OCI-LY7 (cell line): ENCODE measurements around the gene ZNF775.

Experiments used
- EZH2phosphoT487 ChIP-seq: fragments of 200-600 bp; sonication (generic); IDR thresholded peaks from 2 replicates; pipeline ENCODE4 v1.6.1; 2018; ENCODE audit warnings: low read depth, borderline replicate concordance, mild to moderate bottlenecking, mixed run types, antibody characterized with exemption, low read length, moderate library complexity, mixed read lengths
- TF ChIP-seq, protein P1 (sequence below): fragments of 200-600 bp; sonication (generic); conservative IDR thresholded peaks from 2 replicates; pipeline ENCODE4 v1.5.1; 2014; ENCODE audit warnings: mild to moderate bottlenecking, antibody characterized with exemption, low read length, moderate library complexity, mixed read lengths

DNA sequence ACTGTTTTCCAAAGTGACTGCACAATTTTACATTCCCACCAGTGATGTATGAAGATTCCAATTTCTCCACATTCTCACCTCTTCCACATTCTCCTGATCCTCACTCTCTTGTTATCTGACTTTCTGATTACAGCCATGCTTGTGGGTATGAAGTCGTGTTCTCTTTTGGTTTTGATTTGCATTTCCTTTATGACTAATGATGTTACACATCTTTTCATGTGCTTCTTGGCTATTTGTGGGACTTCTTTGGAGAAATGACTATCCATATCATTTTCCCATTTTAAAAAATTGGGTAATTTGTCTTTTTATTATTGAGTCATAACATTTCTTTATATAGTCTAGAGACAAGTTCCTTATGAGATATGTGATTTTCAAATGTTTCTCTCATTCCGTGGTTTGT is 60.8 kb downstream of the ZNF775 start:
- TF ChIP-seq, protein P1, sequence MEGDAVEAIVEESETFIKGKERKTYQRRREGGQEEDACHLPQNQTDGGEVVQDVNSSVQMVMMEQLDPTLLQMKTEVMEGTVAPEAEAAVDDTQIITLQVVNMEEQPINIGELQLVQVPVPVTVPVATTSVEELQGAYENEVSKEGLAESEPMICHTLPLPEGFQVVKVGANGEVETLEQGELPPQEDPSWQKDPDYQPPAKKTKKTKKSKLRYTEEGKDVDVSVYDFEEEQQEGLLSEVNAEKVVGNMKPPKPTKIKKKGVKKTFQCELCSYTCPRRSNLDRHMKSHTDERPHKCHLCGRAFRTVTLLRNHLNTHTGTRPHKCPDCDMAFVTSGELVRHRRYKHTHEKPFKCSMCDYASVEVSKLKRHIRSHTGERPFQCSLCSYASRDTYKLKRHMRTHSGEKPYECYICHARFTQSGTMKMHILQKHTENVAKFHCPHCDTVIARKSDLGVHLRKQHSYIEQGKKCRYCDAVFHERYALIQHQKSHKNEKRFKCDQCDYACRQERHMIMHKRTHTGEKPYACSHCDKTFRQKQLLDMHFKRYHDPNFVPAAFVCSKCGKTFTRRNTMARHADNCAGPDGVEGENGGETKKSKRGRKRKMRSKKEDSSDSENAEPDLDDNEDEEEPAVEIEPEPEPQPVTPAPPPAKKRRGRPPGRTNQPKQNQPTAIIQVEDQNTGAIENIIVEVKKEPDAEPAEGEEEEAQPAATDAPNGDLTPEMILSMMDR = no peak
- TF ChIP-seq EZH2phosphoT487 = no peak
